GM12878 (cell line): ENCODE measurements around the gene SCAMP5. TPM values are rescaled to one million over a fixed set of nuclear protein-coding genes. Genes with fewer than 3 reads are reported as not detected.

ENCODE experiments used
- ATAC-seq: fragments of 200-7000 bp; cut with Tn5 transposase; 3 replicates; pipeline ENCODE4 v1.9.1; 2020; ENCODE audit warnings: mild to moderate bottlenecking, moderate library complexity
- BruUV-seq: library from RNA; stranded (reverse); fragments of 400-500 nt; replicated peaks from 2 replicates; lab custom pipeline; 2021; lab: Mats Ljungman, UMichigan
- CTCF ChIA-PET: fragments of 300-600 bp; sonication (Branson Sonifier 250); formaldehyde crosslinking; extraction: SDS; loops from one replicate; lab custom pipeline; 2021; ENCODE audit warnings: inconsistent platforms; lab: Yijun Ruan, JAX
- POLR2A ChIA-PET: fragments of 350-600 bp; formaldehyde crosslinking; extraction: SDS; loops from one replicate; lab custom pipeline; 2021; ENCODE audit warnings: inconsistent platforms; lab: Charles Lee
- RAD21 ChIA-PET: fragments of 300-600 bp; sonication (Branson Sonifier 250); formaldehyde crosslinking; loops from one replicate; lab custom pipeline; 2023; ENCODE audit warnings: antibody characterized with exemption; ENCODE audit not compliant: unreplicated experiment; lab: Charles Lee
- SMC1A ChIA-PET: fragments of 300-600 bp; sonication (Branson Sonifier 250); formaldehyde crosslinking; loops from one replicate; lab custom pipeline; 2023; ENCODE audit not compliant: unreplicated experiment, uncharacterized antibody; lab: Charles Lee
- DNase-seq: peaks from one replicate; pipeline ENCODE4 v3.0.0-alpha.2; 2011; ENCODE audit warnings: low read depth, low spot score
- FAIRE-seq: peaks from 3 replicates; lab custom pipeline; 2011; peaks lifted over from hg19 to GRCh38; lab: Jason Lieb, UNC
- H2AFZ ChIP-seq: 2 replicates; pipeline ENCODE4 v1.6.0; 2011; ENCODE audit warnings: low read depth, low read length, control low read depth; ENCODE audit not compliant: control insufficient read depth
- H3K27ac ChIP-seq: 2 replicates; pipeline ENCODE4 v1.5.1; 2011; ENCODE audit warnings: control low read depth; ENCODE audit not compliant: control insufficient read depth, insufficient read depth
- H3K27me3 ChIP-seq, 2 experiments: replicated peaks in 1 of 2; 2 replicates each; pipeline versions ENCODE4 v1.6.0 to v1.6.1; 2011; ENCODE audit warnings: low read length in 1 of 2; ENCODE audit not compliant: control insufficient read depth in 2 of 2, insufficient read depth in 2 of 2
- H3K36me3 ChIP-seq, 2 experiments: 2 replicates each; pipeline ENCODE4 v1.5.1; 2011; ENCODE audit warnings: low read length in 1 of 2; ENCODE audit not compliant: control insufficient read depth in 2 of 2, insufficient read depth in 2 of 2
- H3K4me1 ChIP-seq: 2 replicates; pipeline ENCODE4 v1.6.1; 2011; ENCODE audit warnings: mild to moderate bottlenecking, low read length, moderate library complexity, mixed read lengths; ENCODE audit not compliant: control insufficient read depth, insufficient read depth
- H3K4me2 ChIP-seq: 2 replicates; pipeline ENCODE4 v1.6.0; 2011; ENCODE audit warnings: control low read depth; ENCODE audit not compliant: control insufficient read depth, insufficient read depth
- H3K4me3 ChIP-seq: fragments of 200-600 bp; sonication (generic); 2 replicates; pipeline ENCODE4 v1.5.1; 2016
- H3K79me2 ChIP-seq: 2 replicates; pipeline ENCODE4 v1.6.0; 2011; ENCODE audit warnings: low read length; ENCODE audit not compliant: control insufficient read depth, insufficient read depth
- H3K9ac ChIP-seq: 2 replicates; pipeline ENCODE4 v1.8.0; 2011; ENCODE audit warnings: low read length, control low read depth, mixed read lengths; ENCODE audit not compliant: control insufficient read depth, insufficient read depth
- H3K9me3 ChIP-seq: replicated peaks from 3 replicates; pipeline ENCODE4 v1.5.1; 2011; ENCODE audit warnings: mild to moderate bottlenecking, low read length; ENCODE audit not compliant: control insufficient read depth, insufficient read depth
- H4K20me1 ChIP-seq: 2 replicates; pipeline ENCODE4 v1.6.0; 2011; ENCODE audit not compliant: control insufficient read depth, insufficient read depth
- BACH1 ChIP-seq: fragments of 450-650 bp; IDR thresholded peaks from 2 replicates; pipeline ENCODE4 v1.6.1; 2017; ENCODE audit warnings: mild to moderate bottlenecking, borderline replicate concordance
- NR2F1 ChIP-seq: fragments of 450-650 bp; conservative IDR thresholded peaks from 2 replicates; pipeline ENCODE4 v1.6.1; 2017; ENCODE audit warnings: mild to moderate bottlenecking
- WGBS: methylation state at CpG from one replicate; pipeline ENCODE4 v1.1.6; 2016; ENCODE audit warnings: low lambda C conversion rate; ENCODE audit not compliant: insufficient replicate concordance, insufficient coverage; ENCODE audit errors: missing lambda C conversion rate; 5-methylcytosine and 5-hydroxymethylcytosine counted together
- in situ Hi-C: fragments of 300-500 bp; cut with MboI; formaldehyde crosslinking; loops from 9 replicates; pipeline ENCODE4 v1.14.3; 2018; ENCODE audit warnings: mixed read lengths
- intact Hi-C: fragments of 100-400 bp; cut with micrococcal nuclease; formaldehyde crosslinking; loops from one replicate; pipeline ENCODE4 v1.14.2; 2022; ENCODE audit not compliant: unreplicated experiment
- polyA plus RNA-seq, 11 experiments: library from polyadenylated mRNA; depleted of rRNA in 4 of 11; unstranded in 6 of 11; stranded (reverse) in 5 of 11; fragments of >200 nt; fragmentation: Nextera tagmentation in 4 of 11; fragmentation: Illumina TruSeq in 1 of 11; extraction: Ambion mirVana in 4 of 11; extraction: Trizol in 1 of 11; gene quantifications; 1 replicate in 1 of 11; 2 replicates in 10 of 11; pipeline versions ENCODE4 v1.2.1 to v1.2.3, GENCODE V29; 2011 to 2016; ENCODE audit warnings: inconsistent platforms in 2 of 11, missing spikeins in 2 of 11, low read depth in 1 of 11
- total RNA-seq, 4 experiments: library from RNA; depleted of rRNA in 3 of 4; stranded (reverse); fragments of >200 nt in 3 of 4; fragmentation: Illumina TruSeq in 1 of 4; extraction: Trizol in 1 of 4; gene quantifications; 2 replicates each; pipeline versions ENCODE4 v1.2.1 to v1.2.3, GENCODE V29; 2013 to 2021
- TF ChIP-seq, protein P1 (sequence below), 3 experiments: IDR thresholded peaks in 2 of 3; conservative IDR thresholded peaks in 1 of 3; 2 replicates each; pipeline ENCODE4 v1.5.1; 2011; ENCODE audit warnings: low read depth in 3 of 3, low read length in 3 of 3, mild to moderate bottlenecking in 3 of 3, control low read depth in 2 of 3, moderate library complexity in 2 of 3, inconsistent platforms in 1 of 3, mixed read lengths in 1 of 3; ENCODE audit not compliant: control insufficient read depth in 2 of 3, insufficient read depth in 1 of 3; ENCODE audit errors: extremely low read depth in 1 of 3

The SCAMP5 gene
- total and polyA plus RNA-seq, 10 of the 15 experiments (the other 5 are each of a cell fraction or from before 2014, with no cell fraction given) = 1.6 to 41.6 (median 16.9) TPM

DNA sequence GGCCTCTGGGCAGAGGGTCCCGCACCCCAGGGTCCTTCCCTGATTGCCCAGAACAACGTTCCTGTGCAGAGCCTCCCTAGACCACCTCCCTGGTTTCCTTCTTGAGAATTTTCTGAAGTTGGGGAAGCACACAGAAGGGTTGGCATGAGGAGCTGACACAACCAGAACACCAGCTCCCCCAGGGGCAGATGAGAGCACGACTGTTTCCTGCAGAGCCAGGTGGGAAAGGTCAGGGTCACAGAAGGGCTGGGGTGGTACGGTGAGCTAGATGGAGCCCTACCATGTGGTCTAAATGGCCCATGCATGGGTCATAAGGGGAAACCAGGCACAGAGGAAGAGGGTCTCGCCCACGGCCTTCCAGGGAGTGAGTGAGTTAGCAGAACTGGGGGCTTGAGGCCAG is 38.4 kb downstream of the SCAMP5 start:
- DNase-seq = no peak
- Histone ChIP-seq H3K27ac (no peak overlapping the region), H3K4me1 (peaks cover 41% of the 10 kb centered on the region), H3K9me3 (no peaks in the 10 kb centered on the region), H3K79me2 (peaks cover 10% of the 10 kb centered on the region), H3K27me3 (no peaks in the 10 kb centered on the region), H3K9ac (no peak overlapping the region), H3K36me3 (peaks cover 0 to 2% of the 10 kb centered on the region in 2 experiments; a peak in 3 of 4 replicates), H4K20me1 (no peaks in the 10 kb centered on the region), H3K4me2 (no peak overlapping the region), H2AFZ (no peak overlapping the region), H3K4me3 (no peak overlapping the region)
- ChIA-PET SMC1A (interaction anchor here (1.5 to 1.6 kb wide), 2 partner anchors 9 to 10 kb away, joined by 3 to 8 read pairs; partner anchors contain the start of gene PPCDC), RAD21 (interaction anchor here (0.6 to 1.3 kb wide), 2 partner anchors 9 to 74 kb away, joined by 3 to 8 read pairs; no protein-coding TSS in a partner anchor), POLR2A (interaction anchor here (0.6 to 1.2 kb wide), 4 partner anchors 10 to 168 kb away, joined by 3 to 5 read pairs (median 4); partner anchors contain the start of gene C15orf39), CTCF (interaction anchor here (0.7 to 5.6 kb wide), 4 partner anchors 10 to 170 kb away, joined by 3 to 28 read pairs (median 6); partner anchors contain the start of gene C15orf39)
- ATAC-seq = no peak
- 78% methylated on average over 6 of the region's 6 CpGs for WGBS
- intact Hi-C loops = no loop called here
- FAIRE-seq = no peak
- in situ Hi-C loops = no loop called here
- BruUV-seq = no TSS peak
- 0 out of 2 replicates have a peak, but pooled peaks have one; percentile 22 for TF ChIP-seq NR2F1
- TF ChIP-seq BACH1 = no peak
- TF ChIP-seq, protein P1, sequence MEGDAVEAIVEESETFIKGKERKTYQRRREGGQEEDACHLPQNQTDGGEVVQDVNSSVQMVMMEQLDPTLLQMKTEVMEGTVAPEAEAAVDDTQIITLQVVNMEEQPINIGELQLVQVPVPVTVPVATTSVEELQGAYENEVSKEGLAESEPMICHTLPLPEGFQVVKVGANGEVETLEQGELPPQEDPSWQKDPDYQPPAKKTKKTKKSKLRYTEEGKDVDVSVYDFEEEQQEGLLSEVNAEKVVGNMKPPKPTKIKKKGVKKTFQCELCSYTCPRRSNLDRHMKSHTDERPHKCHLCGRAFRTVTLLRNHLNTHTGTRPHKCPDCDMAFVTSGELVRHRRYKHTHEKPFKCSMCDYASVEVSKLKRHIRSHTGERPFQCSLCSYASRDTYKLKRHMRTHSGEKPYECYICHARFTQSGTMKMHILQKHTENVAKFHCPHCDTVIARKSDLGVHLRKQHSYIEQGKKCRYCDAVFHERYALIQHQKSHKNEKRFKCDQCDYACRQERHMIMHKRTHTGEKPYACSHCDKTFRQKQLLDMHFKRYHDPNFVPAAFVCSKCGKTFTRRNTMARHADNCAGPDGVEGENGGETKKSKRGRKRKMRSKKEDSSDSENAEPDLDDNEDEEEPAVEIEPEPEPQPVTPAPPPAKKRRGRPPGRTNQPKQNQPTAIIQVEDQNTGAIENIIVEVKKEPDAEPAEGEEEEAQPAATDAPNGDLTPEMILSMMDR (IDR thresholded peaks at IDR 0.05 in 2 of 3, conservative IDR thresholded peaks at IDR 0.05 in 1 of 3; ENCODE audit: control insufficient read depth in 2 of 3, extremely low read depth in 1 of 3, insufficient read depth in 1 of 3, low read depth in 3 of 3, low read length in 3 of 3) = 0 out of 6 replicates have a peak, but pooled peaks of 1 of the 3 experiments have one; percentile 27
